HAP-1 (cell line): Measurements from ENCODE around the gene METTL8.
"Not testable (repeated sequence)": the region's sequence is repeated elsewhere in the genome, so short reads cannot be mapped to it uniquely, and the experiment has no call there.

Source experiments
- DNase-seq, 2 experiments: peaks; one replicate each; pipeline ENCODE4 v3.0.0-alpha.2; 2016 to 2020; ENCODE audit warnings: low spot score in 2 of 2
- H3K27me3 ChIP-seq: fragments of 250-450 bp; sonication (Bioruptor Pico); 2 replicates; pipeline ENCODE4 v1.5.1; 2020; ENCODE audit warnings: low read depth, mild to moderate bottlenecking, moderate library complexity
- H3K36me3 ChIP-seq: fragments of 250-450 bp; sonication (Bioruptor Pico); replicated peaks from 2 replicates; pipeline ENCODE4 v1.5.1; 2020; ENCODE audit warnings: mild to moderate bottlenecking
- H3K4me1 ChIP-seq: fragments of 250-450 bp; sonication (Bioruptor Pico); 2 replicates; pipeline ENCODE4 v1.5.1; 2020; ENCODE audit warnings: mild to moderate bottlenecking
- H3K4me3 ChIP-seq: fragments of 250-450 bp; sonication (Bioruptor Pico); 2 replicates; pipeline ENCODE4 v1.5.1; 2020; ENCODE audit warnings: mild to moderate bottlenecking, moderate library complexity
- H3K9me3 ChIP-seq: fragments of 250-450 bp; sonication (Bioruptor Pico); 2 replicates; pipeline ENCODE4 v1.5.1; 2020; ENCODE audit warnings: mild to moderate bottlenecking, moderate library complexity
- in situ Hi-C: fragments of 300-500 bp; cut with MboI; formaldehyde crosslinking; loops from 3 replicates; pipeline ENCODE4 v1.14.3; 2020; ENCODE audit warnings: low sequenced_read_pairs, inconsistent platforms, mixed read lengths

The METTL8 gene

GRCh38 chr2:171382175-171382574, 51.6 kb downstream of the METTL8 start:
- H3K4me3 ChIP-seq, H3K4me1 ChIP-seq, DNase-seq, H3K9me3 ChIP-seq, in situ Hi-C loops, H3K36me3 ChIP-seq, H3K27me3 ChIP-seq: not testable (repeated sequence)

GRCh38 chr2:171377852-171378251, 55.9 kb downstream of the METTL8 start:
- H3K36me3 ChIP-seq, H3K4me3 ChIP-seq, in situ Hi-C loops, H3K27me3 ChIP-seq, H3K9me3 ChIP-seq, DNase-seq, H3K4me1 ChIP-seq: not testable (repeated sequence)

GRCh38 chr2:171367692-171368091, 66.1 kb downstream of the METTL8 start:
- in situ Hi-C loops, result no loop called here
- no peak overlapping the region for H3K4me3 ChIP-seq
- H3K9me3 ChIP-seq, result no peaks in the 10 kb centered on the region
- DNase-seq, result no peak
- H3K4me1 ChIP-seq, result no peaks in the 10 kb centered on the region
- H3K36me3 ChIP-seq, result no peaks in the 10 kb centered on the region
- no peaks in the 10 kb centered on the region for H3K27me3 ChIP-seq

GRCh38 chr2:171365778-171366177, 68.0 kb downstream of the METTL8 start:
- H3K4me1 ChIP-seq, result no peaks in the 10 kb centered on the region
- no peaks in the 10 kb centered on the region for H3K9me3 ChIP-seq
- in situ Hi-C loops, result no loop called here
- no peaks in the 10 kb centered on the region for H3K27me3 ChIP-seq
- H3K4me3 ChIP-seq, result no peak overlapping the region
- DNase-seq, result no peak
- no peaks in the 10 kb centered on the region for H3K36me3 ChIP-seq

- no peaks in the 10 kb centered on the region for H3K36me3 ChIP-seq
- no peak for DNase-seq
- in situ Hi-C loops, result no loop called here
- H3K4me1 ChIP-seq, result no peaks in the 10 kb centered on the region
- H3K9me3 ChIP-seq, result no peaks in the 10 kb centered on the region
- no peaks in the 10 kb centered on the region for H3K27me3 ChIP-seq
- no peak overlapping the region for H3K4me3 ChIP-seq
These were observed 68.6 kb downstream of the METTL8 start for GRCh38 chr2:171365232-171365631.

- Histone ChIP-seq H3K27me3 (no peaks in the 10 kb centered on the region), H3K9me3 (no peaks in the 10 kb centered on the region; the same call in 1 of the 2 replicates), H3K4me1 (no peaks in the 10 kb centered on the region), H3K36me3 (no peaks in the 10 kb centered on the region), H3K4me3 (no peak overlapping the region)
- in situ Hi-C loops, result no loop called here
- DNase-seq, result no peak
These were observed 71.4 kb downstream of the METTL8 start for GRCh38 chr2:171362396-171362795.

- in situ Hi-C loops, result no loop called here
- Histone ChIP-seq H3K27me3 (no peaks in the 10 kb centered on the region), H3K9me3 (no peaks in the 10 kb centered on the region; the same call in 1 of the 2 replicates), H3K4me3 (no peak overlapping the region), H3K36me3 (no peaks in the 10 kb centered on the region), H3K4me1 (no peaks in the 10 kb centered on the region)
- DNase-seq, result no peak
These were observed 72.9 kb downstream of the METTL8 start for GRCh38 chr2:171360905-171361304.

GRCh38 chr2:171353746-171354145, 80.0 kb downstream of the METTL8 start:
- DNase-seq, H3K4me1 ChIP-seq, H3K27me3 ChIP-seq, H3K4me3 ChIP-seq, H3K9me3 ChIP-seq, in situ Hi-C loops, H3K36me3 ChIP-seq: not testable (repeated sequence)

- Histone ChIP-seq H3K36me3 (0 out of 2 replicates have a peak, but pooled peaks cover 2% of the 10 kb centered on the region), H3K27me3 (no peaks in the 10 kb centered on the region), H3K4me3 (no peak overlapping the region), H3K4me1 (no peaks in the 10 kb centered on the region), H3K9me3 (no peaks in the 10 kb centered on the region; the same call in 1 of the 2 replicates)
- in situ Hi-C loops, result no loop called here
- DNase-seq, result no peak
These were observed 85.7 kb downstream of the METTL8 start for GRCh38 chr2:171348056-171348455.

- H3K27me3 ChIP-seq, result no peaks in the 10 kb centered on the region
- H3K4me1 ChIP-seq, result no peaks in the 10 kb centered on the region
- no peak for DNase-seq
- no peaks in the 10 kb centered on the region; the same call in 1 of the 2 replicates for H3K9me3 ChIP-seq
- no peak overlapping the region for H3K4me3 ChIP-seq
- in situ Hi-C loops, result no loop called here
- H3K36me3 ChIP-seq, result 0 out of 2 replicates have a peak, but pooled peaks cover 2% of the 10 kb centered on the region
These were observed 86.2 kb downstream of the METTL8 start for GRCh38 chr2:171347591-171348032.

GRCh38 chr2:171346723-171347557, 86.8 kb downstream of the METTL8 start:
- Histone ChIP-seq H3K4me1 (no peaks in the 10 kb centered on the region), H3K9me3 (no peaks in the 10 kb centered on the region; the same call in 1 of the 2 replicates), H3K4me3 (no peak overlapping the region), H3K27me3 (no peaks in the 10 kb centered on the region), H3K36me3 (0 out of 2 replicates have a peak, but pooled peaks cover 2% of the 10 kb centered on the region)
- in situ Hi-C loops, result no loop called here
- DNase-seq, result no peak

GRCh38 chr2:171345971-171346722, 87.6 kb downstream of the METTL8 start:
- H3K9me3 ChIP-seq, result no peaks in the 10 kb centered on the region
- H3K4me3 ChIP-seq, result no peak overlapping the region
- in situ Hi-C loops, result no loop called here
- H3K4me1 ChIP-seq, result no peaks in the 10 kb centered on the region
- DNase-seq, result no peak
- H3K36me3 ChIP-seq, result 0 out of 2 replicates have a peak, but pooled peaks cover 2% of the 10 kb centered on the region
- H3K27me3 ChIP-seq, result no peaks in the 10 kb centered on the region

GRCh38 chr2:171344182-171344581, 89.6 kb downstream of the METTL8 start:
- DNase-seq, result no peak
- in situ Hi-C loops, result no loop called here
- no peaks in the 10 kb centered on the region for H3K27me3 ChIP-seq
- no peak overlapping the region for H3K4me3 ChIP-seq
- no peaks in the 10 kb centered on the region for H3K4me1 ChIP-seq
- H3K36me3 ChIP-seq, result no peaks in the 10 kb centered on the region
- H3K9me3 ChIP-seq, result no peaks in the 10 kb centered on the region

- H3K9me3 ChIP-seq, result no peaks in the 10 kb centered on the region
- in situ Hi-C loops, result no loop called here
- no peaks in the 10 kb centered on the region for H3K27me3 ChIP-seq
- H3K4me3 ChIP-seq, result no peak overlapping the region
- no peaks in the 10 kb centered on the region for H3K4me1 ChIP-seq
- H3K36me3 ChIP-seq, result no peaks in the 10 kb centered on the region
- DNase-seq, result no peak
These were observed 91.8 kb downstream of the METTL8 start for GRCh38 chr2:171342067-171342413.
